Fibroblast of upper back skin (primary cell): ENCODE data around the gene C7orf57.
"Not testable (repeated sequence)": the region's sequence is repeated elsewhere in the genome, so short reads cannot be mapped to it uniquely, and the experiment has no call there.

ENCODE experiments used
- DNase-seq: peaks from one replicate; pipeline ENCODE4 v3.0.0-alpha.2; 2013

The C7orf57 gene

GRCh38 chr7:48035301-48035966 lies at the start of gene C7orf57:
Gene C7orf57 (plus strand): TSS chr7:48035543. CDS start chr7:48036309, 766 bp downstream.
- peak; percentile 77 for DNase-seq

- DNase-seq, result no peak
Observed at GRCh38 chr7:47988496-47989386, 46.6 kb upstream of the C7orf57 start.

DNA sequence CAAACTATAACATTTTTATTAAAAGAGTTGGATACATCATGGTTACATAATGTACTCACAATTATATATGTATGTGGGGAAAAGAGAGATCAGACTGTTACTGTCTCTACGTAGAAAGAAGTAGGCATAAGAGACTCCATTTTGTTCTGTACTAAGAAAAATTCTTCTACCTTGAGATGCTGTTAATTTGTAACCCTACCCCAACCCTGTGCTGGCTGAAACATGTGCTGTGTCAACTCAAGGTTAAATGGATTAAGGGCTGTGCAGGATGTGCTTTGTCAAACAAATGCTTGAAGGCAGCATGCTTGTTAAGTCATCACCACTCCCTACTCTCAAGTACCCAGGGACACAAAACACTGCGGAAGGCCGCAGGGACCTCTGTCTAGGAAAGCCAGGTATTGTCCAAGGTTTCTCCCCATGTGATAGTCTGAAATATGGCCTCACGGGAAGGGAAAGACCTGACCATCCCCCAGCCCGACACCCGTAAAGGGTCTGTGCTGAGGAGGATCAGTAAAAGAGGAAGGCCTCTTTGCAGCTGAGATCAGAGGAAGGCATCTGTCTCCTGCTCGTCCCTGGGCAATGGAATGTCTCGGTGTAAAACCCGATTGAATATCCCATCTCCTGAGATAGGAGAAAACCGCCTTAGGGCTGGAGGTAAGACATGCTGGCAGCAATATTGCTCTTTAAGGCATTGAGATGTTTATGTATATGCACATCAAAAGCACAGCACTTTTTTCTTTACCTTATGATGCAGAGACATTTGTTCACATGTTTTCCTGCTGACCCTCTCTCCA lies 45.5 kb upstream of the C7orf57 start:
- DNase-seq, result not testable (repeated sequence)

- no peak for DNase-seq
Observed at GRCh38 chr7:47990592-47990991, 44.8 kb upstream of the C7orf57 start.

- DNase-seq, result no peak
Observed at GRCh38 chr7:47991270-47991669, 44.1 kb upstream of the C7orf57 start.

GRCh38 chr7:47991741-47992311 lies 43.5 kb upstream of the C7orf57 start:
- DNase-seq, result peak; percentile 75

DNA sequence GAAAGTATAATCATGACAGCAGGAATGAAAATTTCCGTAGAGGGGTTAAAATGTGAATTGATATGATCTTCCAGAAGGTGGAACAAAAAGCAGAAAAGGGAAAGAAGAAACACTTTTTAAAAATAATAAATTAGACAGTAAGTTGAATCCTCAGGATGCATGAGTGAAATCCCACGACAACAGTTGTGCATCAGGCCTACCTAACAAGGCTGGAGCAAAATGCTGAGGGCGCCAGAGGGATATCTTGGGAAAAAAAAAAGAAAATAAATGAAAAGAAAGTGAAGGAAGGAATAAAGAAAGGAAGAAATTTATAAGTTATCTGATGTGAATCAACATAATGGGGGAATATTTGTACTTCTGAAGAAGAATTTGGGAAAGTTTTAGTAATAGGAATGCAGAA lies 42.9 kb upstream of the C7orf57 start:
- DNase-seq, result no peak

DNA sequence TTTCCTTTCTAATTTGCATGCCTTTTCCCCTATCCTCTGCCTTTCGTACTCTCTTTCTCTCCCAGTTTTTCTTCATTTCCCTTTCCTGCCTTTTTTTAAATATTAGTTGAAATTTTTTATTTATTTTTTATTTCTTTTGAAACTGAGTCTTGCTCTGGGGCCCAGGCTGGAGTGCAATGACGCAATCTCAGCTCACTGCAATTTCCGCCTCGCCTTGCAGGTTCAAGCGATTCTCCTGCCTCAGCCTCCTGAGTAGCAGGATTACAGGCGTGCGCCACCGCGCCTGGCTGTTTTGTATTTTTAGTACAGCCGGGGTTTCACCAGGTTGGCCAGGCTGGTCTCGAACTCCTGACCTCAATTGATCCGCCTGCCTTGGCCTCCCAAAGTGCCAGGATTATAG lies 35.9 kb upstream of the C7orf57 start:
- no peak for DNase-seq

GRCh38 chr7:48000164-48000563 lies 35.2 kb upstream of the C7orf57 start:
- DNase-seq, result peak; percentile 13

GRCh38 chr7:48004032-48004431 lies 31.3 kb upstream of the C7orf57 start:
- DNase-seq, result no peak

DNA sequence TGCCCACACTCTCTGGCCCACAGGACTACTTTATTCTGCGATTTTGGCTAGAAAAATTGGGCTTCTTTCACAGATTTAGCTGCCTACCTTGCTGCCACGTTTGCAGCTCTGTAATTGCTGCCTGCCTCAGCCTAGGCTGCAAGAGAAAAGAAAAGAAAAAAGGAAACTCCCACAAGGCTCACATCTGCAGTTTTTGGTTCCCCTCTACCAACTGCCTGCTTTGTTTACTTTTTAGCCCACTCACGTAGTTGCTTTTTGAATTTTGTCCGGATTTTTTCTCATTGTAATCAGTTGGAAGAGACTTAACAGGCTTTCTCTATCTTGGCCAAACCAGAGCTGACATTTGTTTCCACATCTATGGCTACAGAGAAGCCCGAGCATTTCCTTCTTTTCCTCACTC lies 30.7 kb upstream of the C7orf57 start:
- DNase-seq, result no peak

DNA sequence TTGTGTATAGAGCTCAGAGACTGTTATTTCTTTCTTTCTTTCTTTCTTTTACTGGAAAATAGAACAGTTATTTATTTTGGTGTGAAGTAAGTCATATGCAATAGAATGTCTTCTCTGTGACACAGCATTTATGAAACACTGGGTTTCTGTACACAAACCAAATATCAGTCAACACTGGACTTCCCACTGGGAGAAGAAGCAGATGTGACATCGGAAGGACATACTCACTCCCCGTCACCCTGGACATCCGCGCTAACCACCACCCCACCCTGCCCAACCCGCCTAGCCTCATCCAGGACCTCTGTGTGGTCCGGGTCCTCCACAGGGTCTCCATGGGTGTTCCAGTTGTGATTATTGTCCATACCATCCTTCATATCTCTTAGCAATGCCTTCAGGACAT lies 28.5 kb upstream of the C7orf57 start:
- no peak for DNase-seq

GRCh38 chr7:48009257-48009656 lies 26.1 kb upstream of the C7orf57 start:
- no peak for DNase-seq

DNA sequence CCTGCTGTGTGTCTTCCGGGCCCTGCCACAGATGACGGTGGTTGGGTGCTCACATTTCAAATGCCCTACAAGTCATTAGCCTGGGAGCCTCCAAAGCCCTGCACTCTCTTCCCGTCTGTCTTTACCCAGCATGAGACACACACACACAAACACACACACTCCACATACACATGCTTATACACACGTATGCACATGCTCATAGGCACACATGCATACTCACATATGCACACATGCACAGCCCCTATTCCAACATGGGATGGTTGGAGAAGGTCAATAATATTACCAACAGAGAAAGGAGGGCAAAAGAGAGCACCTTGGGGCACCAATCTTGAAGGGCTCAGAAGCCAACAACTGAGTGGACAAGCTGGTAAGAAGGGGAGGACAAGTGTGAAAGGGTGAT lies 25.4 kb upstream of the C7orf57 start:
- DNase-seq, result no peak

DNA sequence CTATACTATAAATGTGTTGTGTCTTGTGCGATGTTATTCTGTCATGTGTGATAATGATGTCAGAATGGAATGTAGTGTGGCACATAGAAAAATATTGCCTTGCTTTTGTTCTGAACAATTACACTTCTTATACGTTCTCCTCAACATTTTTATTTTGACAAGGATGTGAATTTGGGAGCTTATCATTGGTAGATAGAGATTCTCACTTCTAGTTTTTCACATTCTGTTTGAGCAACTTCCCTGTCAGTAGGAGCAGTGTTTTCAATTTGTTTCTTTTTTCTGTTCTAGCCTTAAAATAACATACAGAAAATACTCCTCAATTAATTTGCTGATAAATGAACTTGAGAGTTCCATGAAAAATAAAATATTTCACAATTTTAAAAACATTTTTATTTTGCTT lies 24.0 kb upstream of the C7orf57 start:
- no peak for DNase-seq

DNA sequence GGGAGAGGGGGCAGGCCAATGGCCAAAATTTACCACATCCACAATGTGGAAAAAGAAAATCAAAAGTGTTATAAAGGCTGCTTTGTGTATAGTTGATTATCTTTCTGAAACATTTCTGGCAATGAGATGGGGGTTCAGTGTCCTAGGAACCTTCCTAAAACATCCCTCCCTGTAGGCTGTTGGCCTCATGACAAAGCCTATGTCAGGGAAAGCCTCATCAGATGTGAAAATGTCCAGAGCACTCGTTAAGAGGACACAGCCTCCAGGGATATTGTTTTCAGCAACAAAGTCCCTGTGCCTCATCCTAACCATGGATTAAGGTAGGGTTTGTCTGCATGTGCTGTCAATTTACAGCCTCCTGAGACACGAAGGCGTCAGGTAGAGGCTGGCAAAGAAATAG lies 23.4 kb upstream of the C7orf57 start:
- no peak for DNase-seq

DNA sequence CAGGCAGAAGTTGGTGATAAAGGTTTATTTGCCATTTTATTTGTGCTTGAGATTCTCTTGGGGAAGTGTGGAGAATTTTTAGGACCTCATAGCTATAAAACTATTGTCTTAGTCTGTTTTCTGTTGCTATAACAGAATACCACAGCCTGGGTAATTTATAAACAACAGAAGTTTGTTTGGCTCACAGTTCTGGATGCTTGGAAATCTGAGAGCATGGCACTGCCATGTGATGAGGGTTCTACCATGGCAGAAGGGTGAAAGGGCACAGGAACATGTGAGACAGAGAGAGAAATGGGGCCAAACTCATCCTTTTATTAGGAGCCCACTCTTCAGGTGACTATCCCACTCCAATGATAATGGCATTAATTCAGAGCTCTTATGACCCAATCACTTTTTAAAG lies 18.7 kb upstream of the C7orf57 start:
- DNase-seq, result no peak

DNA sequence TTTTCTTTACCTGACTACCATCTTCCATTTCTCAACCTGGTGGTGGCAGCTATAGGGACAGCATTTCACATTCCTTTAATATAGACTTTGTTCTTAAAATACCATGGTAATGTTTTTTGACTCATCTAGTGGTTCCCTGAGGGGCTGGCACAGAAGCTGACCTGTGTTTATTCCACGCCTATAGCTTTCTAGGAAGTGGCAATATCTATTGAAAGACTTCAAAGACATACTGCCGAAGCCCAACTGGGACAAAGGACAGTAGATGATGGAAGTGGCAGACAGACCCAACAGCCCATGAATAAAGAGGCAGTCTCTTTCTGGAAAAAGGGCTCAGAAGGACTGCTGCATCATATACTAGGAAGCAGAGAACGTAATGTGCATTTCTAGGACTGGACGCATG lies 17.7 kb upstream of the C7orf57 start:
- no peak for DNase-seq

GRCh38 chr7:48025624-48026023 lies 9.7 kb upstream of the C7orf57 start:
- DNase-seq, result no peak

- DNase-seq, result no peak
Observed at GRCh38 chr7:48028938-48029337, 6.4 kb upstream of the C7orf57 start, which contains the start of gene SUN3. Gene SUN3 (minus strand): TSS chr7:48029107. CDS start chr7:48028938, 169 bp downstream.

DNA sequence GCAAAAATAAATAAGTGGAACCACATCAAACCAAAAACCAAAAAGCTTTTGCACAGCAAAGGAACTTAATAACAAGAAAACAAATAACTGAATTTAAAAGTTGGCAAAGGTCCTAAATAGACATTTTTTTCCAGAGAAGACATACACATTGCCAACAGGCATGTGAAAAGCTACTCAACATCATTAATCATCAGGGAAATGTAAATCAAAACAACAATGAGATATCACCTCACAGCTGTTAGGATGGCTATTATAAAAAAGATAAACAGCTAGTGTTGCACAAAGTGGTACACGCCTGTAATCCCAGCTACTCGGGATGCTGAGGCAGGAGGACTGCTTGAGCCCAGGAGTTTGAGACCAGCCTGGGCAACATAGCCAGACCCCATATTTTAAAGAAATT lies 4.2 kb upstream of the C7orf57 start:
- DNase-seq, result no peak

- DNase-seq, result no peak
Observed at GRCh38 chr7:48033922-48034321, 1.4 kb upstream of the C7orf57 start.

GRCh38 chr7:48035967-48036478 lies 680 bp downstream of the C7orf57 start:
- peak; percentile 4 for DNase-seq
